Immature natural killer cell (primary cell): Measurements from ENCODE around the gene SLAIN2. TPM values are rescaled to one million over a fixed set of nuclear protein-coding genes. Genes with fewer than 3 reads are reported as not detected.

ENCODE experiments used
- polyA plus RNA-seq, 3 donors: library from polyadenylated mRNA; unstranded; fragments of 300-500 nt; fragmentation: Illumina TruSeq; gene quantifications; one replicate each; pipeline ENCODE4 v1.2.3, GENCODE V29; 2021

Gene SLAIN2
- polyA plus RNA-seq, 3 donors from 2014 or later = 15.0 to 36.5 (median 28.4) TPM

Other genes with a start within 250 kb of the SLAIN2 start
- gene TXK, start 207.3 kb upstream of the SLAIN2 start, polyA plus RNA-seq = 100 to 1,000 TPM; 176 to 314 (median 243) TPM
- gene TEC, start 71.7 kb upstream of the SLAIN2 start, polyA plus RNA-seq = 1 to 10 TPM; 2.2 to 4.8 (median 2.9) TPM
- gene SLC10A4, start 141.8 kb downstream of the SLAIN2 start, polyA plus RNA-seq = not detected
- not detected for gene ZAR1, start 148.7 kb downstream of the SLAIN2 start, polyA plus RNA-seq